IPS DF 6.9 (cell line): ENCODE results near the gene SH3BP4.

Source experiments
- DNase-seq: peaks from one replicate; pipeline ENCODE4 v3.0.0-alpha.2; 2013; ENCODE audit warnings: low read depth, low spot score
- H3K27ac ChIP-seq: one replicate; pipeline ENCODE4 v1.5.1; 2013; ENCODE audit warnings: low read length, control low read depth
- H3K27me3 ChIP-seq: 2 replicates; pipeline ENCODE4 v1.6.1; 2013; ENCODE audit warnings: mild to moderate bottlenecking, low read length; ENCODE audit not compliant: control insufficient read depth, insufficient read depth
- H3K36me3 ChIP-seq: 2 replicates; pipeline ENCODE4 v1.6.1; 2013; ENCODE audit warnings: low read length; ENCODE audit not compliant: control insufficient read depth, insufficient read depth
- H3K4me1 ChIP-seq: 2 replicates; pipeline ENCODE4 v1.6.1; 2013; ENCODE audit warnings: low read length; ENCODE audit not compliant: control insufficient read depth, insufficient read depth
- H3K4me3 ChIP-seq: 2 replicates; pipeline ENCODE4 v1.5.1; 2013; ENCODE audit warnings: mild to moderate bottlenecking, low read length
- H3K9me3 ChIP-seq: 2 replicates; pipeline ENCODE4 v1.6.1; 2013; ENCODE audit warnings: low read length, inconsistent platforms; ENCODE audit not compliant: control insufficient read depth, insufficient read depth
- WGBS: extraction: QIAGEN DNeasy Blood & Tissue Kit; methylation state at CpG from one replicate; pipeline ENCODE4 v1.1.7; 2013; ENCODE audit warnings: mixed read lengths, missing lambda C conversion rate; ENCODE audit not compliant: insufficient read length, insufficient coverage; 5-methylcytosine and 5-hydroxymethylcytosine counted together

The SH3BP4 gene

GRCh38 chr2:234986390-234986789 lies 34.6 kb downstream of the SH3BP4 start:
- Histone ChIP-seq H3K27me3 (no peaks in the 10 kb centered on the region), H3K27ac (no peak overlapping the region), H3K36me3 (no peaks in the 10 kb centered on the region), H3K4me3 (no peak overlapping the region), H3K4me1 (peaks cover 9% of the 10 kb centered on the region), H3K9me3 (no peaks in the 10 kb centered on the region)
- no peak for DNase-seq
- WGBS: no CpG with 5 or more reads among the region's 7 CpGs

GRCh38 chr2:234986876-234987720 lies 35.3 kb downstream of the SH3BP4 start:
- H3K4me1 ChIP-seq: peaks cover 8% of the 10 kb centered on the region
- H3K27me3 ChIP-seq: no peaks in the 10 kb centered on the region
- WGBS: no CpG with 5 or more reads among the region's 17 CpGs
- no peak overlapping the region for H3K27ac ChIP-seq
- H3K9me3 ChIP-seq: no peaks in the 10 kb centered on the region
- H3K4me3 ChIP-seq: no peak overlapping the region
- H3K36me3 ChIP-seq: no peaks in the 10 kb centered on the region
- no peak for DNase-seq

- no peak for DNase-seq
- no peak overlapping the region for H3K27ac ChIP-seq
- H3K36me3 ChIP-seq: no peaks in the 10 kb centered on the region
- no peaks in the 10 kb centered on the region for H3K9me3 ChIP-seq
- H3K4me3 ChIP-seq: no peak overlapping the region
- H3K27me3 ChIP-seq: no peaks in the 10 kb centered on the region
- no CpG with 5 or more reads among the region's 7 CpGs for WGBS
- peaks cover 7% of the 10 kb centered on the region for H3K4me1 ChIP-seq
These were observed 35.9 kb downstream of the SH3BP4 start for GRCh38 chr2:234987754-234988153.

GRCh38 chr2:234988491-234988890 lies 36.7 kb downstream of the SH3BP4 start:
- Histone ChIP-seq H3K36me3 (no peaks in the 10 kb centered on the region), H3K27me3 (no peaks in the 10 kb centered on the region), H3K27ac (no peak overlapping the region), H3K9me3 (no peaks in the 10 kb centered on the region), H3K4me1 (peaks cover 6% of the 10 kb centered on the region; the same call in 1 of the 2 replicates), H3K4me3 (no peak overlapping the region)
- no CpG with 5 or more reads among the region's 14 CpGs for WGBS
- no peak for DNase-seq

- H3K36me3 ChIP-seq: no peaks in the 10 kb centered on the region
- no CpG with 5 or more reads among the region's 13 CpGs for WGBS
- H3K9me3 ChIP-seq: no peaks in the 10 kb centered on the region
- no peaks in the 10 kb centered on the region for H3K27me3 ChIP-seq
- DNase-seq: no peak
- no peak overlapping the region for H3K4me3 ChIP-seq
- no peak overlapping the region for H3K27ac ChIP-seq
- H3K4me1 ChIP-seq: peaks cover 2% of the 10 kb centered on the region; the same call in 1 of the 2 replicates
These were observed 37.4 kb downstream of the SH3BP4 start for GRCh38 chr2:234989183-234989701.

- Histone ChIP-seq H3K27me3 (no peaks in the 10 kb centered on the region), H3K27ac (no peak overlapping the region), H3K9me3 (no peaks in the 10 kb centered on the region), H3K36me3 (no peaks in the 10 kb centered on the region), H3K4me3 (no peak overlapping the region), H3K4me1 (peaks cover 6% of the 10 kb centered on the region)
- no peak for DNase-seq
- no CpG with 5 or more reads among the region's 7 CpGs for WGBS
These were observed 38.5 kb downstream of the SH3BP4 start for GRCh38 chr2:234990300-234990699.

- H3K4me3 ChIP-seq: no peak overlapping the region
- H3K9me3 ChIP-seq: no peaks in the 10 kb centered on the region
- H3K27ac ChIP-seq: no peak overlapping the region
- WGBS: no CpG with 5 or more reads among the region's 5 CpGs
- H3K36me3 ChIP-seq: no peaks in the 10 kb centered on the region
- H3K4me1 ChIP-seq: peaks cover 8% of the 10 kb centered on the region
- no peak for DNase-seq
- no peaks in the 10 kb centered on the region for H3K27me3 ChIP-seq
These were observed 39.5 kb downstream of the SH3BP4 start for GRCh38 chr2:234991290-234991689.

GRCh38 chr2:234991793-234992192 lies 40.0 kb downstream of the SH3BP4 start:
- H3K36me3 ChIP-seq: no peaks in the 10 kb centered on the region
- no CpG with 5 or more reads among the region's 6 CpGs for WGBS
- H3K27me3 ChIP-seq: no peaks in the 10 kb centered on the region
- DNase-seq: no peak
- H3K27ac ChIP-seq: no peak overlapping the region
- H3K9me3 ChIP-seq: no peaks in the 10 kb centered on the region
- no peak overlapping the region for H3K4me3 ChIP-seq
- peaks cover 9% of the 10 kb centered on the region for H3K4me1 ChIP-seq

GRCh38 chr2:234992196-234992595 lies 40.4 kb downstream of the SH3BP4 start:
- no CpG with 5 or more reads among the region's 10 CpGs for WGBS
- no peak overlapping the region for H3K4me3 ChIP-seq
- H3K4me1 ChIP-seq: peaks cover 12% of the 10 kb centered on the region
- no peaks in the 10 kb centered on the region for H3K36me3 ChIP-seq
- DNase-seq: no peak
- no peaks in the 10 kb centered on the region for H3K9me3 ChIP-seq
- H3K27ac ChIP-seq: no peak overlapping the region
- H3K27me3 ChIP-seq: no peaks in the 10 kb centered on the region

GRCh38 chr2:234992624-234993349 lies 41.0 kb downstream of the SH3BP4 start:
- no CpG with 5 or more reads among the region's 23 CpGs for WGBS

More at GRCh38 chr2:234992624-234993349, 41.0 kb downstream of the SH3BP4 start:
- Histone ChIP-seq H3K4me1 (peaks cover 14% of the 10 kb centered on the region), H3K36me3 (no peaks in the 10 kb centered on the region), H3K27me3 (no peaks in the 10 kb centered on the region), H3K4me3 (no peak overlapping the region), H3K9me3 (no peaks in the 10 kb centered on the region), H3K27ac (no peak overlapping the region)
- DNase-seq: no peak
